Esophagus muscularis mucosa (tissue), 4 donors: ENCODE measurements around the gene CCL2. TPM values are rescaled to one million over a fixed set of nuclear protein-coding genes. Genes with fewer than 3 reads are reported as not detected.
"Not testable (repeated sequence)": the region's sequence is repeated elsewhere in the genome, so short reads cannot be mapped to it uniquely, and the experiment has no call there.

Experiments used
- DNase-seq: peaks from one replicate; pipeline ENCODE4 v3.0.0-alpha.2; 2017; ENCODE audit errors: extremely low spot score
- H3K27ac ChIP-seq, 4 donors: fragments of 200-600 bp; sonication (generic); replicated peaks in 1 of 4; 1 replicate in 3 of 4; 2 replicates in 1 of 4; pipeline ENCODE4 v1.5.1; 2016 to 2019; ENCODE audit warnings: mild to moderate bottlenecking in 1 of 4
- H3K27me3 ChIP-seq, 4 donors: fragments of 200-600 bp; sonication (generic); one replicate each; pipeline versions ENCODE4 v1.5.1 to v1.6.0; 2016 to 2019
- H3K36me3 ChIP-seq, 4 donors: fragments of 200-600 bp; sonication (generic); one replicate each; pipeline ENCODE4 v1.5.1; 2016 to 2019
- H3K4me1 ChIP-seq, 4 donors: fragments of 200-600 bp; sonication (generic); one replicate each; pipeline ENCODE4 v1.5.1; 2016 to 2019
- H3K4me3 ChIP-seq, 4 donors: fragments of 200-600 bp; sonication (generic); 1 replicate in 2 of 4; 2 replicates in 2 of 4; pipeline ENCODE4 v1.5.1; 2016 to 2019; ENCODE audit warnings: mild to moderate bottlenecking in 4 of 4, moderate library complexity in 1 of 4
- H3K9me3 ChIP-seq, 4 donors: fragments of 200-600 bp; sonication (generic); 1 replicate in 3 of 4; 2 replicates in 1 of 4; pipeline ENCODE4 v1.5.1; 2016 to 2019
- CTCF ChIP-seq, 3 experiments: fragments of 200-600 bp in 2 of 3; fragments of 450-650 bp in 1 of 3; sonication (generic) in 2 of 3; IDR thresholded peaks; one replicate each; pipeline ENCODE4 v1.5.1; 2017 to 2019; ENCODE audit warnings: antibody characterized with exemption in 3 of 3, mild to moderate bottlenecking in 2 of 3, moderate library complexity in 1 of 3
- EP300 ChIP-seq: sonication (generic); formaldehyde crosslinking; IDR thresholded peaks from one replicate; pipeline ENCODE4 v1.6.1; 2017; ENCODE audit warnings: antibody characterized with exemption
- POLR2A ChIP-seq: fragments of 450-650 bp; IDR thresholded peaks from one replicate; pipeline ENCODE4 v1.6.1; 2017; ENCODE audit warnings: antibody characterized with exemption, moderate library complexity, mild to moderate bottlenecking, low read depth
- POLR2AphosphoS5 ChIP-seq, 2 donors: sonication (generic); formaldehyde crosslinking; IDR thresholded peaks; one replicate each; pipeline ENCODE4 v1.6.1; 2017; ENCODE audit warnings: antibody characterized with exemption in 2 of 2
- WGBS: methylation state at CpG from one replicate; pipeline ENCODE4 v1.1.5; 2018; 5-methylcytosine and 5-hydroxymethylcytosine counted together
- intact Hi-C: fragments of 100-400 bp; cut with DNase I; formaldehyde crosslinking; loops from one replicate; pipeline ENCODE4 v1.15.1; 2023
- total RNA-seq, 4 donors: library from RNA; depleted of rRNA; stranded (reverse); fragments of >200 nt; gene quantifications; one replicate each; pipeline versions ENCODE4 v1.1.0 to v1.2.1, GENCODE V29; 2016

The CCL2 gene
- total RNA-seq, 4 donors from 2014 or later: 7.1 to 514 (median 20.8) TPM

GRCh38 chr17:34222722-34223497 lies 32.2 kb upstream of the CCL2 start:
- WGBS: 76% methylated on average over 3 of the region's 3 CpGs
- intact Hi-C loops: no loop called here

GRCh38 chr17:34225046-34225445 lies 30.0 kb upstream of the CCL2 start:
- TF ChIP-seq POLR2AphosphoS5 (IDR thresholded peaks at IDR 0.05) (no peak), EP300 (no peak), CTCF (IDR thresholded peaks at IDR 0.05) (no peak), POLR2A (no peak)

More at GRCh38 chr17:34222722-34223497, 32.2 kb upstream of the CCL2 start:
- peaks cover 0 to 18% (median 2%) of the 10 kb centered on the region in 4 donors for H3K4me1 ChIP-seq
- no peak for DNase-seq
- no peaks in the 10 kb centered on the region for H3K36me3 ChIP-seq
- H3K27ac ChIP-seq: no peak overlapping the region
- TF ChIP-seq CTCF (IDR thresholded peaks at IDR 0.05) (no peak), POLR2AphosphoS5 (IDR thresholded peaks at IDR 0.05) (no peak), EP300 (no peak), POLR2A (no peak)
- no peak overlapping the region for H3K4me3 ChIP-seq
- H3K27me3 ChIP-seq: no peaks in the 10 kb centered on the region
- H3K9me3 ChIP-seq: no peaks in the 10 kb centered on the region

GRCh38 chr17:34226011-34226743 lies 28.9 kb upstream of the CCL2 start:
- no peak overlapping the region for H3K4me3 ChIP-seq
- intact Hi-C loops: no loop called here
- H3K4me1 ChIP-seq: no peaks in the 10 kb centered on the region
- no peak for DNase-seq
- no peaks in the 10 kb centered on the region for H3K36me3 ChIP-seq
- H3K9me3 ChIP-seq: no peaks in the 10 kb centered on the region
- H3K27me3 ChIP-seq: no peaks in the 10 kb centered on the region
- 76% methylated on average over 3 of the region's 3 CpGs for WGBS
- no peak overlapping the region for H3K27ac ChIP-seq
- TF ChIP-seq POLR2A: no peak
- no peak for TF ChIP-seq POLR2AphosphoS5 (IDR thresholded peaks at IDR 0.05)
- no peak for TF ChIP-seq CTCF (IDR thresholded peaks at IDR 0.05)
- TF ChIP-seq EP300: no peak

More at GRCh38 chr17:34225046-34225445, 30.0 kb upstream of the CCL2 start:
- intact Hi-C loops: no loop called here
- Histone ChIP-seq H3K4me1 (peaks cover 0 to 6% (median 2%) of the 10 kb centered on the region in 4 donors), H3K27ac (no peak overlapping the region), H3K36me3 (no peaks in the 10 kb centered on the region), H3K9me3 (no peaks in the 10 kb centered on the region), H3K4me3 (no peak overlapping the region), H3K27me3 (no peaks in the 10 kb centered on the region)
- WGBS: 80% methylated on average over 9 of the region's 9 CpGs
- DNase-seq: no peak

- intact Hi-C loops: no loop called here
- H3K4me3 ChIP-seq: no peak overlapping the region
- H3K36me3 ChIP-seq: no peaks in the 10 kb centered on the region
- no peak overlapping the region for H3K27ac ChIP-seq
- no peaks in the 10 kb centered on the region for H3K4me1 ChIP-seq
- no peaks in the 10 kb centered on the region for H3K27me3 ChIP-seq
- TF ChIP-seq POLR2AphosphoS5 (IDR thresholded peaks at IDR 0.05): no peak
- no peak for TF ChIP-seq CTCF (IDR thresholded peaks at IDR 0.05)
- no peak for TF ChIP-seq POLR2A
- no peak for TF ChIP-seq EP300
- DNase-seq: no peak
- H3K9me3 ChIP-seq: no peaks in the 10 kb centered on the region
Measured at GRCh38 chr17:34226744-34227034, 28.4 kb upstream of the CCL2 start.

- H3K4me3 ChIP-seq, intact Hi-C loops, H3K27ac ChIP-seq, H3K36me3 ChIP-seq, H3K9me3 ChIP-seq, H3K27me3 ChIP-seq, H3K4me1 ChIP-seq, DNase-seq: not testable (repeated sequence)
- WGBS: 74% methylated on average over 2 of the region's 2 CpGs
Measured at GRCh38 chr17:34227293-34227692, 27.8 kb upstream of the CCL2 start.
